ENCODE data around the gene ADORA1. TPM values are rescaled to one million over a fixed set of nuclear protein-coding genes. Genes with fewer than 3 reads are reported as not detected.

The ADORA1 gene
- total RNA-seq, 1 donor from 2014 or later: 2.1 TPM

DNA sequence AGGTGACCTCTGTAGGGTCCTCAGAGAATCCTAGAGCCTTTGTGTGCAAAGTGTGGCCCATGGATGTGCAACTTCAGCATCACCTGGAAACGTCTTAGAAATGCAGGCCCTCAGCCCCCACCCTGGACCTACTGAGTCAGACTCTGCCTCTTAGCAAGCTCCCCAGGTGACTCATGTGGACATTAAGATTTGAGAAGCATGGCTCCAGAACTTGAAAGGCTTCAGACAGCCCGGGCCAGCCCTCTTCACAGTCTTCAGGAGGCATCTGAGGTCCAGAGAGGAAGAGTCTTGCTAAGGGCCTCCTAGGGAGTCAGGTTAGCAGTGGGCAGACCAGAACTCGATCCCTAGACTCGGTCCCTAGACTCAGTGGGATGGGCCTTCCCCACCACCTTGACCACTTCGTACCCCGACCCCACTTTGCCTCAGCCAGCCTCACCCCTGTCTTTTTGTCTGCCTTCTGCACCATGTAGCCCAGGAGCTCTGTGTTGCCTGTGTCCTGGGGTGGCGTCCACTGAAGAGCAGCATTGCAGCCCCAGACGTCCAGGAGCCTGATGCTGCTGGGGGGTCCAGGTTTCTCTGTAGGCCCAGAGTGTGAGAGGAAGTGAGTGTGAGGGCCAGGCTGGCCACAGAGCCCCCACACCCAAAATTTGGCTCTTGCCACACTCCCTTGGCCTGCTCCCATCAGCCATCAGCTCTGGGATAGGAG, 43.3 kb downstream of the ADORA1 start:
- Histone ChIP-seq H3K27ac (ENCODE audit: low read depth, low read length) (no peak overlapping the region), H3K4me1 (ENCODE audit: control insufficient read depth in 3 of 3, insufficient read depth in 3 of 3, low read length in 3 of 3) (peaks cover 37 to 39% (median 39%) of the 10 kb centered on the region in 3 donors), H3K36me3 (ENCODE audit: control insufficient read depth in 3 of 3, insufficient read depth in 3 of 3, low read length in 3 of 3) (no peaks in the 10 kb centered on the region), H3K9ac (ENCODE audit: low read depth in 1 of 3, low read length in 3 of 3) (no peak overlapping the region), H3K27me3 (ENCODE audit: control insufficient read depth in 3 of 3, insufficient read depth in 3 of 3, low read length in 3 of 3) (no peaks in the 10 kb centered on the region), H3K4me3 (ENCODE audit: low read length in 3 of 3) (no peak overlapping the region), H3K9me3 (ENCODE audit: control insufficient read depth in 3 of 3, low read length in 3 of 3) (no peaks in the 10 kb centered on the region)

DNA sequence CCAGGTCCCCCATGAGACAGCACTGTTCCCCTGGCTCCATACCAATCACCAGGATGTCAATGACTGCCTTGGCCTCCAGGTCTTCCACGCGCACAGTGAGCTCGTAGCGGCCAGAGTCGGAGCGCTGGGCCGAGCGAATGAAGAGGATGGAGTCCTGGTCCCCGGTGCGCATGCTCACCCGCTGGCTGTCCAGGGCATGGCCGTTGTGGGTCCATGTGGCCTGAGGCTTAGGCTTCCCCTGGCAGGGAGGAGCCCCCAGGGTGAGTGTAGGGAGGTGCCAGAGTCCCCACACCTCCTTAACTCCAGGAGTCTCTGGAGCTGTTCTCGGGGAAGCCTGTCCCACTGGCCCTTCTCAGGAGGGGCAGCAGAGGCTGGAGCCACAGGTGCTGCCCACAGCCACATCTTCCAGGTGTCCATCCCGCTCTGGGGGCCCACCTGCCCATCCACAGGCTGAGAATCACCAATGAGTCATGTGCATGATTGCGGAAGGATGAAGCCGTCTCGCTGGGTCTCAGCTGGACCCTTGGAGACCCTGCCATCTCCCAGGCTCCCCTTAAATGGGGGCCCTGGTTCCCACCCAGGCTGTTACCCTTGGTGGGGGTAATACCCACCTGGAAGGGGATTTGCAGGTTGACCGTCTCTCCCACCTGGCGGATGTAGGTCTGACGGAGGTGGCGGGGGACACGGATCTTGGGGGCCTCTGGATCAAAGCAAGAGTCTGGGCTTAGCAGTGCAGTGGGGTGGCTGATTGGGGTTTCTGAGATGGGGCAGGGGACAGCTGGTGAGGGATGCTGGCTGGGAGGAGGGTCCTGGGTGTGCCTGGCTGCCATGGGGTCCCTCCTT, 44.0 kb downstream of the ADORA1 start:
- Histone ChIP-seq H3K4me1 (ENCODE audit: control insufficient read depth in 3 of 3, insufficient read depth in 3 of 3, low read length in 3 of 3) (peaks cover 44 to 46% (median 46%) of the 10 kb centered on the region in 3 donors), H3K9ac (ENCODE audit: low read depth in 1 of 3, low read length in 3 of 3) (no peak overlapping the region), H3K4me3 (ENCODE audit: low read length in 3 of 3) (no peak overlapping the region), H3K27me3 (ENCODE audit: control insufficient read depth in 3 of 3, insufficient read depth in 3 of 3, low read length in 3 of 3) (no peaks in the 10 kb centered on the region), H3K36me3 (ENCODE audit: control insufficient read depth in 3 of 3, insufficient read depth in 3 of 3, low read length in 3 of 3) (no peaks in the 10 kb centered on the region), H3K9me3 (ENCODE audit: control insufficient read depth in 3 of 3, low read length in 3 of 3) (no peaks in the 10 kb centered on the region), H3K27ac (ENCODE audit: low read depth, low read length) (no peak overlapping the region)

DNA sequence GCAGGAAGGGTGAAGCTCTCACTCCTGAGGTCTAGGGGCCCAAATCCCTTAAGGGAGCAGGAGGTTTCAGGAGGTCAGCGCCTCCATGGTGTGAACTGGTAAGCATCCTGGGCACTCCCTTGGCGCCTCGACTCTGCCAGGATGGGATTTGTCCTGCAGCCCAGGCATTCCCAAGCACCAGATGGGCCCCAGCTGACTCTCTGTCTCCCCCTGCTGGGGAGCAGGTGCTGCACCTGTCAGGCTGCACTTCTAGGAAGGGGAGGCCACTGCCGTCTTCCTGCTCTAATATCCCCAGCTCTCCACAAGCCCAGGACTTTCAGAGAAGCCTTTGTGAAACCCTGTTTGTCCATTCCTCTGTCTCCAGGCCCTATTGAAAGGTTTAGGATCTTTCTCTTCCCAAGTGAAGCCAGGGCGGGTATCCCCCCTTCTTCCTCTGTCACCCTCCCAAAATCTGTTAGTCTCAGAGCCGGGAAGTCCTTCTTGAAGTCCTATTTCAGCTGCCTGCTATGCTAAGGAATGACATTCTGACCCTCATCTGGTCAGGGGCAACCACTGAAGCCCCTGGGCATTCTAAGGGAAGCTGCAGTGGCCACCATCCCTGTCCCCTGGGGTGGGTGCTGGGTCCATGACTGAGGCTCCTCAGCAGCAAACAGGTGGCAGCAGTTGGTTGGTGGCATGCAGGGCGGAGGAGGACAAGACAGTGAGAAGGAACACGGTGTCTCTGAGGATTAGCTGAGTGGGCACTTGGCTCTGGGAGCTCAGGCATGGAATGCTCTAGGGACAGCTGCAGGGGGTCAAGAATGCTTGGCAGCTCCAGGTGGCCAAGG, 44.9 kb downstream of the ADORA1 start:
- Histone ChIP-seq H3K9me3 (ENCODE audit: control insufficient read depth in 3 of 3, low read length in 3 of 3) (no peaks in the 10 kb centered on the region), H3K27ac (ENCODE audit: low read depth, low read length) (peak overlapping the region; percentile 73), H3K9ac (ENCODE audit: low read depth in 1 of 3, low read length in 3 of 3) (peak overlapping the region in 1 of 3 donors; percentile 25), H3K36me3 (ENCODE audit: control insufficient read depth in 3 of 3, insufficient read depth in 3 of 3, low read length in 3 of 3) (no peaks in the 10 kb centered on the region), H3K4me1 (ENCODE audit: control insufficient read depth in 3 of 3, insufficient read depth in 3 of 3, low read length in 3 of 3) (peaks cover 47 to 54% (median 48%) of the 10 kb centered on the region in 3 donors), H3K27me3 (ENCODE audit: control insufficient read depth in 3 of 3, insufficient read depth in 3 of 3, low read length in 3 of 3) (no peaks in the 10 kb centered on the region), H3K4me3 (ENCODE audit: low read length in 3 of 3) (no peak overlapping the region)

DNA sequence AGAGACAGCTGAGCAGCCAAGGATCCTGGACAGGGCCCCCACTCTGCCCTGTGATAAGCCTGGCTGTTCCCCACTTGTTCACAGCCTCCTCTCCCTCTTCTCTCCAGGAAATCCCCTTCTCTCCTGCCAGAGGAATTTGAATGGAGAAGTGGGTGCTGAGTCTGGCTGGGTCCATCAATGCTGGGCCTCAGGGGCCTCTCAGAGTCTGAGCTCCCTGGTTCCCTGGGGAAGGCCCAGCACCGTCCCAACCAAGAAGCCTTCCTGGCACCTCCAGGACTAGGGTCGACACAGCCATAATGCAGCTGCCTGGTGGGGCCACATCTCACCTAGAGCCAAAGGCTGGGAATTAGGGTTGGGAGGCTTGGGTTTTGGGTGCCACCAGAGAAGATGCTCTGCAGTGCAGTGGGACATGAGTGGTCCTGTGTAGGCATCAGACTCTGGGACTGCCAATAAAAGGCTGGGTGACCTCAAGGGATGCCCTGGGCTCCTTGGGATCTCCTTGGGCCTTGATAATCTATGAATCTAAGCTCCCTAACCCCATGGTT, 45.6 kb downstream of the ADORA1 start:
- Histone ChIP-seq H3K4me1 (ENCODE audit: control insufficient read depth in 3 of 3, insufficient read depth in 3 of 3, low read length in 3 of 3) (peaks cover 52 to 61% (median 53%) of the 10 kb centered on the region in 3 donors), H3K4me3 (ENCODE audit: low read length in 3 of 3) (no peak overlapping the region), H3K9me3 (ENCODE audit: control insufficient read depth in 3 of 3, low read length in 3 of 3) (no peaks in the 10 kb centered on the region), H3K36me3 (ENCODE audit: control insufficient read depth in 3 of 3, insufficient read depth in 3 of 3, low read length in 3 of 3) (no peaks in the 10 kb centered on the region), H3K27me3 (ENCODE audit: control insufficient read depth in 3 of 3, insufficient read depth in 3 of 3, low read length in 3 of 3) (no peaks in the 10 kb centered on the region), H3K9ac (ENCODE audit: low read depth in 1 of 3, low read length in 3 of 3) (peak overlapping the region in 1 of 3 donors; percentile 25), H3K27ac (ENCODE audit: low read depth, low read length) (peak overlapping the region; percentile 73)

DNA sequence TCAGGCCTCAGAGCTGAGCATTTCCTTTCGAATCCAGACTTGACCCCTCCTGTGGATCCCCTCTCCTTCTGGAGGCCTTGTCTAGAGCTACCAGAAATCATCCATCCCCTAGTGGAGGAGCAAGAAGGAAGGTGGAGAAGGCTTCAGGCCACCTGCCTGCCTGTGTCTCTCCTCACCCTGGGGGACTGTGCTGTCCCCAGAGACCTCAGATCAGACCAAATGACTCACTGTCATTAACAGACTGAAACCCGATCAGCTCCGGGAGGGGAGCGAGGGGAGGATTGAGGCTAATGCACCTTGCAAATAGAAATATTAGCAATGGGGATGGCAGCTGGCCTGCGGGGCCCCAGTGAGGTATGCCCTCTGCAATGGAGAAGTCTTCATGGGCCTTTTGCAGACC, 46.0 kb downstream of the ADORA1 start:
- H3K4me3 ChIP-seq (ENCODE audit: low read length in 3 of 3): no peak overlapping the region
- H3K4me1 ChIP-seq (ENCODE audit: control insufficient read depth in 3 of 3, insufficient read depth in 3 of 3, low read length in 3 of 3): peaks cover 53 to 66% (median 54%) of the 10 kb centered on the region in 3 donors
- peak overlapping the region; percentile 73 for H3K27ac ChIP-seq (ENCODE audit: low read depth, low read length)
- no peaks in the 10 kb centered on the region for H3K9me3 ChIP-seq (ENCODE audit: control insufficient read depth in 3 of 3, low read length in 3 of 3)
- no peaks in the 10 kb centered on the region for H3K36me3 ChIP-seq (ENCODE audit: control insufficient read depth in 3 of 3, insufficient read depth in 3 of 3, low read length in 3 of 3)
- peak overlapping the region in 1 of 3 donors; percentile 25 for H3K9ac ChIP-seq (ENCODE audit: low read depth in 1 of 3, low read length in 3 of 3)
- H3K27me3 ChIP-seq (ENCODE audit: control insufficient read depth in 3 of 3, insufficient read depth in 3 of 3, low read length in 3 of 3): no peaks in the 10 kb centered on the region

DNA sequence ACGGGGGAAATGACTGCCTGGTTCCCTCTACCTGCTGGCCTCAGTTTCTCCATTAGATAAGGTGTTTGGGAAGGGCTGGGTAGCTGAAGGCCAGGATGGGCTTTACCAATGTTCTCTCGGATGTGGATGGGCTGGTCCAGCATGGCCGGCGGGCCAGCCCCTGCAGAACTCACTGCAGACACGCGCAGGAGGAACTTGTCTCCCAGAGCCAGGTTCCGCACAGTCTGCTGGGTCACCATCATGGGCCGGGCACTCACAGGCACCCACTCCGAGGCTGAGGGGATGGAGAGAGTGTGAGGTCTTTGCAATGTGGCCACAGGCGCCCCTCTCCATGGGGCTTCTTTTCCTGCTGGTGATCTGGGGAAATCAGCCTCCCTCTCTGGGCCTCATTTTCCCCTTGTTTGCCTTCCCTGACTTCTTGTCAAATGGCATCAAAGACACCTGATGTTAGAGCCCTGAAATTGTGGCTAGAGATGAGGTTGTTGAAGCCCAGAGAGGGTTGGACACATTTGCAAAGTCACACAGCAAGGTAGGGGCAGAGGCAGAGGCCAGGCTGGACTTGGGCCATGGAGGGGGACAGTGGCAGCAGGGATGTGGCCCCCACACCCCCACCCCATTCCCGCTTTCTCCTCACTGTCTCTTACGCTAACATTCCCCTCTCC, 46.9 kb downstream of the ADORA1 start:
- no peak overlapping the region for H3K4me3 ChIP-seq (ENCODE audit: low read length in 3 of 3)
- peaks cover 53 to 69% (median 55%) of the 10 kb centered on the region in 3 donors for H3K4me1 ChIP-seq (ENCODE audit: control insufficient read depth in 3 of 3, insufficient read depth in 3 of 3, low read length in 3 of 3)
- no peaks in the 10 kb centered on the region for H3K36me3 ChIP-seq (ENCODE audit: control insufficient read depth in 3 of 3, insufficient read depth in 3 of 3, low read length in 3 of 3)
- H3K9ac ChIP-seq (ENCODE audit: low read depth in 1 of 3, low read length in 3 of 3): no peak overlapping the region
- H3K27me3 ChIP-seq (ENCODE audit: control insufficient read depth in 3 of 3, insufficient read depth in 3 of 3, low read length in 3 of 3): no peaks in the 10 kb centered on the region
- peak overlapping the region; percentile 73 for H3K27ac ChIP-seq (ENCODE audit: low read depth, low read length)
- no peaks in the 10 kb centered on the region for H3K9me3 ChIP-seq (ENCODE audit: control insufficient read depth in 3 of 3, low read length in 3 of 3)

DNA sequence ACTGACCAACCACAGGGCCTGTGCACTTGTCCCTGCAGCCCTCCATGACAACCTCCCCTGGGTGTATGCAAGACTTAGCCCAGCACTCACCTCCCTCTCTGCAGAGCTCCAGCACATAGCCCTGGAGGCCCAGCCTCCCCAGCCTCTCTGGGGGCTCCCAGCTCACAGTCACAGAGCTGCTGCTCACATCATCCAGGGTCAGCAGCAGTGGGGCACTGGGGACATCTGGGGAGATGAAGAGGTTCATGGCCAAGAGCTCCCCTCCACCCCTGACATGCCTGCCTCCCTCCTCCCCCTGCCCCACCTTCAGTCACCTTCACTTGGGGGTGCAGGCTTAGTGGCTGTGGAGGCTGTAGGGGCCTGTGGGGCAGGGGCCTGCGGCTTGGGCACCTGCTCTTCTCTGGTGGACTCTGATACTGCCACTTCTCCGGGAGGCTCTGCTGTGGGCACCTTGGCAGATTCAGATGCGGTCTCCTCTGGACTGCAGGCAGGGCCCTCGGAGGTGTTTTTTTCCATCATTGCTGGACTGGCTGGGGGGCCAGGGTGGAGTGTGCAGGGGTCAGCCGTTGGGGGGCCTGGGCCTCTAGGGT, 47.8 kb downstream of the ADORA1 start, which contains the start of gene MYBPH:
Gene MYBPH (minus strand): TSS at position 590 of the 590 bp plus-strand sequence. CDS start 71 bp downstream, at position 519.
- Histone ChIP-seq H3K27me3 (ENCODE audit: control insufficient read depth in 3 of 3, insufficient read depth in 3 of 3, low read length in 3 of 3) (no peaks in the 10 kb centered on the region), H3K9me3 (ENCODE audit: control insufficient read depth in 3 of 3, low read length in 3 of 3) (no peaks in the 10 kb centered on the region), H3K9ac (ENCODE audit: low read depth in 1 of 3, low read length in 3 of 3) (no peak within 1 kb of the TSS), H3K36me3 (ENCODE audit: control insufficient read depth in 3 of 3, insufficient read depth in 3 of 3, low read length in 3 of 3) (no peaks in the 10 kb centered on the region), H3K4me1 (ENCODE audit: control insufficient read depth in 3 of 3, insufficient read depth in 3 of 3, low read length in 3 of 3) (peaks cover 53 to 69% (median 55%) of the 10 kb centered on the region in 3 donors), H3K27ac (ENCODE audit: low read depth, low read length) (no peak within 1 kb of the TSS), H3K4me3 (ENCODE audit: low read length in 3 of 3) (no peak within 1 kb of the TSS)

DNA sequence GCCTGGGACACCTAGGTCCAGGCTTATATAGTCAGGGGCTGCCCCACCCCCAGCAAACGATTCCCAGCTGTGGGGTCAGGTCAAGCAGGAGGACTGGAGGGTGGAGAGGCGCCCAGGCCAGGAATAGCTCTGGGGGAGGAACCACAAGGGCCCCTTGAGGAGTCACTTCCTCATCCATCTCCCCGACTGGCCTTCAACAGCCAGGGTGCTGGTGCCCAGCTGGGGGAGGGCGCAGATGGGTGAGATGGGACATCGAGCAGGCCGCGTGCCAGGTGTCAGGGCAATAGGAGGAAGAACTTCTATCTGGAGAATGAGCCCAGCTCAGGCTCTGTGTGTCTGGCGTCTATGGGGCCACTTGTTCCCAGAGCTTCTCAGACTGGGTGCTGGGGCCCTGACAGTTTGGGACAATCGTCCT, 48.3 kb downstream of the ADORA1 start:
- Histone ChIP-seq H3K4me3 (ENCODE audit: low read length in 3 of 3) (no peak overlapping the region), H3K9me3 (ENCODE audit: control insufficient read depth in 3 of 3, low read length in 3 of 3) (no peaks in the 10 kb centered on the region), H3K9ac (ENCODE audit: low read depth in 1 of 3, low read length in 3 of 3) (no peak overlapping the region), H3K36me3 (ENCODE audit: control insufficient read depth in 3 of 3, insufficient read depth in 3 of 3, low read length in 3 of 3) (no peaks in the 10 kb centered on the region), H3K27me3 (ENCODE audit: control insufficient read depth in 3 of 3, insufficient read depth in 3 of 3, low read length in 3 of 3) (no peaks in the 10 kb centered on the region), H3K27ac (ENCODE audit: low read depth, low read length) (no peak overlapping the region), H3K4me1 (ENCODE audit: control insufficient read depth in 3 of 3, insufficient read depth in 3 of 3, low read length in 3 of 3) (peaks cover 53 to 69% (median 55%) of the 10 kb centered on the region in 3 donors)
